Neuron (in vitro differentiated cells): ENCODE data around the gene COQ10A.

ENCODE experiments used
- H2AFZ ChIP-seq: one replicate; pipeline ENCODE4 v1.6.1; 2013; ENCODE audit warnings: low read depth, mild to moderate bottlenecking, inconsistent platforms, low read length, moderate library complexity
- H3K27me3 ChIP-seq: one replicate; pipeline ENCODE4 v1.6.1; 2013; ENCODE audit warnings: low read length; ENCODE audit not compliant: insufficient read depth
- H3K36me3 ChIP-seq: one replicate; pipeline ENCODE4 v1.6.1; 2013; ENCODE audit warnings: low read length; ENCODE audit not compliant: insufficient read depth
- H3K4me1 ChIP-seq: one replicate; pipeline ENCODE4 v1.6.1; 2013; ENCODE audit warnings: low read length; ENCODE audit not compliant: insufficient read depth
- H3K4me3 ChIP-seq: 2 replicates; pipeline ENCODE4 v1.5.1; 2013; ENCODE audit warnings: mild to moderate bottlenecking, low read length, moderate library complexity
- H3K9me3 ChIP-seq: one replicate; pipeline ENCODE4 v1.6.1; 2013; ENCODE audit warnings: low read length

Gene COQ10A

DNA sequence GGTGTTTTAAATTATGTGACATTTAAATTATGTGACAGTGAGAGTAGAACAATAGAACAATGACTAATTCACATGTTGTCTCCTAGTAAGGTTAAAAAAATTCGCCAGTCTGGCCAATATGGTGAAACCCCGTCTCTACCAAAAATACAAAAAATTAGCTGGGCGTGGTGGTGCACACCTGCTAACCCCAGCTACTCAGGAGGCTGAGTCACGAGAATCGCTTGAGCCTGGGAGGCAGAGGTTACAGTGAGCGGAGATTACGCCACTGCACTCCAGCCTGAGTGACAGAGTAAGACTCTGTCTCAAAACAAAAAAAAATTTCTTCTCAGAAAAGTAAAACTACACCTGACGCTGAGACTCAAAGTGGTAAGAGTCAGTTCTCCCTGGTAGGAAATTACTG lies 30.7 kb downstream of the COQ10A start:
- Histone ChIP-seq H3K36me3 (peaks cover 42% of the 10 kb centered on the region), H2AFZ (no peak overlapping the region), H3K4me1 (peaks cover 19% of the 10 kb centered on the region)

DNA sequence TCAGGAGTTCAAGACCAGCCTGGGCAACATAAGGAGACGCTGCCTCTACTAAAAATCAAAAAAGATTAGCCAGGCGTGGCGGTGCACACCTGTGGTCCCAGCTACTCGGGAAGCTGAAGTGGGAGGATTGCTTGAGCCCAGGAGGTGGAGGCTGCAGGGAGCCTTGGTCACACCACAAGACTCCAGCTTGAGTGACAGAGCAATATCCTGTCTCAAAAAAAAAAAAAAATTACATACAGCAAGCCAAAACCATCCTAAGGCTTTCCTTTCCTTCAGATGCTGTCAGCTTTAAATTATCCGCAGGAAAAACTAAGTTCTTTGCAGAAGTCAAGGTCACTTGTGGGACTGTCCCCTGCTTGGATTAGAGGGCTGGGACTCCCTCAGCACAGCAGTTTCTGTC lies 32.1 kb downstream of the COQ10A start:
- Histone ChIP-seq H3K9me3 (no peaks in the 10 kb centered on the region), H3K4me3 (peak overlapping the region; percentile 87), H2AFZ (no peak overlapping the region), H3K36me3 (peaks cover 40% of the 10 kb centered on the region), H3K27me3 (no peaks in the 10 kb centered on the region), H3K4me1 (peaks cover 19% of the 10 kb centered on the region)

More for the DNA sequence above, 30.7 kb downstream of the COQ10A start:
- H3K4me3 ChIP-seq, result no peak overlapping the region
- H3K27me3 ChIP-seq, result no peaks in the 10 kb centered on the region
- no peaks in the 10 kb centered on the region for H3K9me3 ChIP-seq

DNA sequence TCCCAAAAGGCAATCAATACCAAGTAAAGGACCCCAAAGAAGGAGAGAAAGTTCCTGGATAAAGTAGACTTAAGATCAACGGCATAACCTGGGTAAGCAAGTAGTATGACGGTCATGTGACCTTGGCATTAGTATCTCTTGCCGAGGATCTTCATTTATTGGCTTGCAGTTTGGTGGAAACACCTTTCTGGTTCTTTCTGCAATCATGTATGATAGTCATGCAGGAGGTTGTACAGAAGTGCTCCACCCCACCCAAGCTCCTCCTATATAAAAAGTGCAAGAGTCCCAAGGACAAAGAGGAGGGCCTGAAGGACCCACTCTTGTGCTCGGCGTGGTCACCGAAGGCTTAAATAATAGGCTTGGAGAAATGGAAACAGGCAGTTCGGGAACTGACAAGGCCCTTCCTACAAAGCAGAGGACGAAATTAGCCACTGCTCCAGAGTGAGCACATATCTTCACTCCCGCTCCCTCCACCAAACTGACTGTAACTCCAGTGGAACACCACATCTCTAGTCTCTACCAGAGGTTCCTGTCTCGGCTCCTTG lies 32.6 kb downstream of the COQ10A start:
- Histone ChIP-seq H3K27me3 (no peaks in the 10 kb centered on the region), H2AFZ (peak overlapping the region; percentile 2), H3K9me3 (no peaks in the 10 kb centered on the region), H3K4me3 (peak overlapping the region; percentile 87), H3K36me3 (peaks cover 39% of the 10 kb centered on the region), H3K4me1 (peaks cover 19% of the 10 kb centered on the region)

DNA sequence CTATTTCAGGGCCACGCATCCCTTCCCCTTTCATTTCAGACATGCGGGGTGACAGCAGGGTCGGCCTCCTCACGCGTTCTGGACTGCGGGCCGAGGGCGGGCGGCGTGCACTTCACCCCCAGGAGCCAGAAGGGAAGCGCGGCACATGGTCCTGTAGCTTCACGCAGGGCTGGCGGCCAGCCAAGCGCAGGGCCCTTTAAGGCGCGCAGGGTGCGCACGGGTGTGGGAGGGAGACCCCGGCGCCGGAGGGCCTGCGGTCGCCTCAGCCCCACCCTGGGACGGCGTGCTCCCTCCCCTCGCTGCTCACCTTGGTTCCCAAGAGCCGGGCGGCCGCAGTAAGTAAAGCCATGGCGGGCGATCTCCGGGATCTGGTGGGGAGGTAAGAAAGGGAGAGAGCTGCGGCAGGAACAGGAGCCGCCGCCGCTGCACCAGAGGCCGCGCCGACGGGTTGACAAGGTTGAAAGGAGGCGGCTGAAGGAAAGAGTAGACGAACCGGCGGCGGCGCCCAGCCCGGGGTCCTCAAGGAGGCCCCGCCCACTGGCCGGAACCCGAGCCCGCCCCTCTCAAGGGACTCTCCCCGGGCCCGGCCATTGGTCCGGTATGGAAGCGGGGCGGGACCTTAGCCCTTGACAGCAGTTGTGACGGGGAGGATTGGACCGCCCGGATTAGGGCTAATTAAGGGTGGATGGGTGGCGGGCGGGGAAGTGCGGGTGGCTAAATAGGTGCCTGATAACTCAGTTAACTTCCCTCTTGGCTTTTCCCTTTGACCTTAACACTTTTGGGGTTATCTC lies 33.3 kb downstream of the COQ10A start, which contains the start of gene CS:
TSS of gene CS (minus strand) at position 478 of the 791 bp plus-strand sequence. CDS start at position 349, 129 bp downstream.
- H3K4me3 ChIP-seq, result peak within 1 kb of the TSS; percentile 87
- peaks cover 19% of the 10 kb centered on the region for H3K4me1 ChIP-seq
- no peaks in the 10 kb centered on the region for H3K27me3 ChIP-seq
- H3K9me3 ChIP-seq, result no peaks in the 10 kb centered on the region
- H3K36me3 ChIP-seq, result peaks cover 40% of the 10 kb centered on the region
- peak within 1 kb of the TSS; percentile 2 for H2AFZ ChIP-seq

DNA sequence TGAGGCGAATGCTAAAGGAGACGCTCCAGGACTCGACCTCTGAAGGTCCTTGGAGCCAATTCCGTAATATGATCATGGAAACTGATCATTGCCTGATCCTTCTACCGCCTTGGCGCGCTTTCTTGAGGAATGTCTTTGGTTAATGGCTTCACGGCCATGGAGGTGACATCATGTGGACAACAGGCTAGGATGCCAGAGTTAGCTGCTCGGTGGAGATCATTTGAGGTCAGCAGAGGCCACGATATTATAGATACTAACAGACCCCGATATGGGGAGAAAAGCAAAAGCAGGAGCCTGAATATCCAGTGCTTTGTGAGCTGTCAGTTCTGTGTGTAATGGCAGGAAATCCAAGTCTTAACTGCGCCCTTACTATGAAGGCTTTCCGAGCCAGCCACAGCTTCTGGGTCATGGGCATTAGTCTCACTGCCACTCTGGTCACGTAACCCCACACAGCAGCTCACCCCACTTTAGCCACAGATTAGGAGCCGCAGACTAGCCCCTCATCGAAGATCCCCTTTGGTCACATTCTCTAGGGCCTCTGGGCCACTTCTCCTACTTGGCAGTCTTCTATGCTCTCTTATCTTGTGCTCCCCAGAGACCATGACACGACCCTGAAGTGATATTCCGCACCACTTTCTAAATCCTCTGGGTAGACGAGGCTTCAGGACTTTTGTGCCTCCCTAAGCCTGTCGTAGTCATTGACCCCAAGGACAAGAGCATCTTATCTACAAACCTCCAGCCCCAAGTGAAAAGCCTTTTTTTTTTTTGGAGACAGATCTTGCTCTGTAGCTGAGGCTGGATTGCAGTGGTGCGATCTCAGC lies 34.1 kb downstream of the COQ10A start:
- peaks cover 19% of the 10 kb centered on the region for H3K4me1 ChIP-seq
- H3K4me3 ChIP-seq, result peak overlapping the region; percentile 87
- H2AFZ ChIP-seq, result peak overlapping the region; percentile 2
- H3K36me3 ChIP-seq, result peaks cover 47% of the 10 kb centered on the region
- H3K9me3 ChIP-seq, result no peaks in the 10 kb centered on the region
- no peaks in the 10 kb centered on the region for H3K27me3 ChIP-seq

DNA sequence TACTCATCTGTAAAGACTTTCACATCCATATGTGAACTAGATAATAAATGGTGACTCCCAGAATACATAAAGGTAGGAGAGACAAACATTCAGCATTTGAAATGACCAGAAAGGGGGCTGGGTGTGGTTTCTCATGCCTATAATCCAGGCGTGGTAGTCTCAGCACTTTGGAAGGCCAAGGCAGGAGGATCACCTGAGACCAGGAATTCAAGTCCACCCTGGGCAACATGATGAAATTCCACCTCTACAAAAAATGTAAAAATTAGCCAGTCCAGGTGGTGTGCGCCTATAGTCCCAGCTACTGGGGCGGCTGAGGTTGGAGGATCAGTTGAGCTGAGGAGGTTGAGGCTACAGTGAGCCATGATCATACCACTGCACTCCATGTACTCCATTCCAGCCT lies 37.5 kb downstream of the COQ10A start:
- Histone ChIP-seq H3K4me3 (no peak overlapping the region), H3K36me3 (peaks cover 48% of the 10 kb centered on the region), H3K9me3 (no peaks in the 10 kb centered on the region), H3K4me1 (peaks cover 9% of the 10 kb centered on the region), H3K27me3 (no peaks in the 10 kb centered on the region), H2AFZ (no peak overlapping the region)

DNA sequence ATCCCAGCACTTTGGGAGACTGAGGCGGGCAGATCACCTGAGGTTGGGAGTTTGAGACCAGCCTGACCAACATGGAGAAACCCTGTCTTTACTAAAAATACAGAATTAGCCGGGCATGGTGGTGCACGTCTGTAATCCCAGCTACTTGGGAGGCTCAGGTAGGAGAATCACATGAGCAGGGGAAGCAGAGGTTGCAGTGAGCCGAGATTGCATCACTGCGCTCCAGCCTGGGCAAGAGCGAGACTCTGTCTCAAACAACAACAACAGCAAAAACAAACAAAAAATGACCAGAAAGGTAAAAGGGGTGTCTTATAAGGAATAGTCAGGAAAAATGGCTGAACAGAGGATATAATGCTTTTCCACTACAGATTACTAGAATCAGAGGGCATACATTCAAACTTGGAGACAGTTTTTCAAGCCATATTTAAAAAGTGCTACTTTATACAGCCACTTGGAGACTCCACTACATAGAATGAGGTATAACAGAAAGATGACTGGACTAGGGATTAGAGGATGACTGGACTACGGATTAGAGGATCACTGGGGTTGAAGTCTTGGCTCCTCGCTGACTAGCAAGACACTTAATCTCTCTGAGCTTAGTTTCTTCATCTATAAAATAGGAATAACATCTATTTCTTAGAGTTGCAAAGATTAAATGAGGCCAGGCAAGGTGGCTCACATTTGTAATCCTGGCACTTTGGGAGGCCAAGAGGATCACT lies 38.3 kb downstream of the COQ10A start:
- Histone ChIP-seq H2AFZ (no peak overlapping the region), H3K36me3 (peaks cover 53% of the 10 kb centered on the region), H3K9me3 (no peaks in the 10 kb centered on the region), H3K27me3 (no peaks in the 10 kb centered on the region), H3K4me1 (peaks cover 8% of the 10 kb centered on the region), H3K4me3 (no peak overlapping the region)

DNA sequence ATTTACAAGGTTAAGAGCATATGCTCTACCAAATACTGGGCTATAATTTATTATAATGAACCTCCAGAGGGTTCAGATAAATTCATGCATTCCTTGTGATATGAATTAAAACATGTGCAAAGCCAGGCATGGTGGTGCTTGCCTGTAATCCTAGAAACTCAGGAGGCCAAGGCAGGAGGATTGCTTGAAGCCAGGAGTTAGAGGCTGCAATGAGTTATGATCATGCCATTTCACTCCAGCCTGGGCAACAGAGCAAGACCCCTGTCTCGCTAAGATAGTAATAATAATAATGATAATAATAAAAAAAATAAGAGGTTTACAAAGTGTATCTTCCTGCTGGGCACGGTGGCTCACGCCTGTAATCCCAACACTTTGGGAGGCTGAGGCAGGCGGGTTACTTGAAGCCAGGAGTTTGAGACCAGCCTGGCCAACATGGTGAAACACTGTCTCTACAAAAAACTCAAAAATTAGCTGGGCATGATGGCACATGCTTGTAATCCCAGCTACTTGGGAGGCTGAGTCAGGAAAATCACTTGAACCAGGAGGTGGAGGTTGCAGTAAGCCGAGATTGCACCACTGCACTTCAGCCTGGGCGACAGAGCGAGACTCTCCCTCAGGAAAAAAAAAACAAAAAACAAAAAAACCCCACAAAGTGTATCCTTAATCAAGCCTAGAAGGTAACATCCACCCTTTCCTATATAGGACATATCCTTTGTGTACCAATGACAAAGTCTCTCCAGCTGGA lies 40.7 kb downstream of the COQ10A start:
- Histone ChIP-seq H3K4me3 (no peak overlapping the region), H3K4me1 (no peaks in the 10 kb centered on the region), H3K27me3 (no peaks in the 10 kb centered on the region), H3K36me3 (peaks cover 64% of the 10 kb centered on the region), H2AFZ (no peak overlapping the region), H3K9me3 (no peaks in the 10 kb centered on the region)

DNA sequence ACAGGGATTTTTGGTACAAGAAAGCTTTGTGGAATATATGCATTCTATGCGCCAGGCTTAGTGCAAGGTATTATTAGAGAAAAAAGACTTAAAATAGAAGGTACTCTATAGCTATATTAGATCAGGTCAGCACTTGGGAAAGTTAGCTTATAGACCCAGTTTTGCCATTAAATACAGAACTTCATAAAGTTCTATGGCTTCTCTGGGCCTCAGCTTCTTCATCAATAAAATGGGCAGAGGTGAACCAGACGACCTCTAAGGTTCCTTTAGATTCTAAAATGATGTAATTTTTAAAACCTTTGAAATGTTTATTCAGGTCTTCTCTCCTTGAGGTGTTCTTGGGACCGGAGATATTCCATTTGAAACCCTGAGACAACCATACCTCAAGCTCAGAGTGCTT lies 42.0 kb downstream of the COQ10A start:
- no peak overlapping the region for H2AFZ ChIP-seq
- H3K27me3 ChIP-seq, result no peaks in the 10 kb centered on the region
- no peaks in the 10 kb centered on the region for H3K4me1 ChIP-seq
- H3K9me3 ChIP-seq, result no peaks in the 10 kb centered on the region
- H3K36me3 ChIP-seq, result peaks cover 65% of the 10 kb centered on the region
- no peak overlapping the region for H3K4me3 ChIP-seq

DNA sequence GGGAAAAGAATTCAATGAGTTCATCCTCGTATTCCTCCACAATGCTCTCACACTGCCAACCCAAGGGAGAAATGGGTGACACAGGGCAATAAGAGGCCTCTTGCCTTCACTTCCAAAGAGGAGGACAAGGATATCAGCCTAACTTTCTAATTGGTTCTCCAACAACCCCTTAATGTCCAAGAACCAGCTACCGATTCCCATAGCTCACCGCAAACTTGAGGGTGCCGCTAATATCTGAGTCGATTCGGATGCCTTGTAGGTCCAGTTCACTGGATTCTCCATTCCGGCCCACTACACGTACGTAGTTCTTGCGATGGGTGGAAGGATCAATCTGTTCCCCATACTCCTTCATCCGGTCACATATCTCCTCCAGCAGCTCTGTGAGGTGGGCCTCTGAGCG lies 44.3 kb downstream of the COQ10A start:
- Histone ChIP-seq H3K4me3 (no peak overlapping the region), H3K36me3 (peaks cover 53% of the 10 kb centered on the region), H3K9me3 (no peaks in the 10 kb centered on the region), H3K27me3 (no peaks in the 10 kb centered on the region), H3K4me1 (peaks cover 10% of the 10 kb centered on the region), H2AFZ (no peak overlapping the region)

DNA sequence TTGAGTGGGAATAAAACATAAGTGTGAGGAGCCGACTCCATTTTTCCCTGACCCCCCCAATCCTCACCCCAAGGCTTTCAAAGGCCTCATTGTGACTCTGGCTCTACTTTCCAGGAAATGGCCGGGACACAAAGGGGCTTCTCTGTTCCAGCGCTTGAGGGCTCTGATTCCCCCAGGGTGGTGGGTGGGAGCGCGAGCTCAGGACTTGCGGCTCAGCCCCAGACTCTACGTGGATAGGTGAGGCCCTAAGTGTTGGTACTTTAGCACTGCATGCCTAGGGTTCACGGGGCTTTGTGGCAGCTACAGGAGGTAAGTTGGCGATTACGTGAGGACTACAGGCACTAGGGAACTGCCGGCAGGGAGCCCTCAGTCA lies 48.5 kb downstream of the COQ10A start:
- no peaks in the 10 kb centered on the region for H3K27me3 ChIP-seq
- peaks cover 28% of the 10 kb centered on the region for H3K36me3 ChIP-seq
- peak overlapping the region; percentile 93 for H3K4me3 ChIP-seq
- peaks cover 12% of the 10 kb centered on the region for H3K4me1 ChIP-seq
- peak overlapping the region; percentile 12 for H2AFZ ChIP-seq
- no peaks in the 10 kb centered on the region for H3K9me3 ChIP-seq
